GM12878 (cell line): Measurements from ENCODE around the gene GOLPH3. TPM values are rescaled to one million over a fixed set of nuclear protein-coding genes. Genes with fewer than 3 reads are reported as not detected.
A peak's percentile ranks its signal among the peaks of the same experiment; 100 is the strongest.

Source experiments
- ATAC-seq: fragments of 200-7000 bp; cut with Tn5 transposase; 3 replicates; pipeline ENCODE4 v1.9.1; 2020; ENCODE audit warnings: mild to moderate bottlenecking, moderate library complexity
- BruUV-seq: library from RNA; stranded (reverse); fragments of 400-500 nt; replicated peaks from 2 replicates; lab custom pipeline; 2021; lab: Mats Ljungman, UMichigan
- CTCF ChIA-PET: fragments of 300-600 bp; sonication (Branson Sonifier 250); formaldehyde crosslinking; extraction: SDS; loops from one replicate; lab custom pipeline; 2021; ENCODE audit warnings: inconsistent platforms; lab: Yijun Ruan, JAX
- POLR2A ChIA-PET: fragments of 350-600 bp; formaldehyde crosslinking; extraction: SDS; loops from one replicate; lab custom pipeline; 2021; ENCODE audit warnings: inconsistent platforms; lab: Charles Lee
- RAD21 ChIA-PET: fragments of 300-600 bp; sonication (Branson Sonifier 250); formaldehyde crosslinking; loops from one replicate; lab custom pipeline; 2023; ENCODE audit warnings: antibody characterized with exemption; ENCODE audit not compliant: unreplicated experiment; lab: Charles Lee
- SMC1A ChIA-PET: fragments of 300-600 bp; sonication (Branson Sonifier 250); formaldehyde crosslinking; loops from one replicate; lab custom pipeline; 2023; ENCODE audit not compliant: unreplicated experiment, uncharacterized antibody; lab: Charles Lee
- DNase-seq: peaks from one replicate; pipeline ENCODE4 v3.0.0-alpha.2; 2011; ENCODE audit warnings: low read depth, low spot score
- FAIRE-seq: peaks from 3 replicates; lab custom pipeline; 2011; peaks lifted over from hg19 to GRCh38; lab: Jason Lieb, UNC
- H2AFZ ChIP-seq: 2 replicates; pipeline ENCODE4 v1.6.0; 2011; ENCODE audit warnings: low read depth, low read length, control low read depth; ENCODE audit not compliant: control insufficient read depth
- H3K27ac ChIP-seq: 2 replicates; pipeline ENCODE4 v1.5.1; 2011; ENCODE audit warnings: control low read depth; ENCODE audit not compliant: control insufficient read depth, insufficient read depth
- H3K27me3 ChIP-seq, 2 experiments: replicated peaks in 1 of 2; 2 replicates each; pipeline versions ENCODE4 v1.6.0 to v1.6.1; 2011; ENCODE audit warnings: low read length in 1 of 2; ENCODE audit not compliant: control insufficient read depth in 2 of 2, insufficient read depth in 2 of 2
- H3K36me3 ChIP-seq, 2 experiments: 2 replicates each; pipeline ENCODE4 v1.5.1; 2011; ENCODE audit warnings: low read length in 1 of 2; ENCODE audit not compliant: control insufficient read depth in 2 of 2, insufficient read depth in 2 of 2
- H3K4me1 ChIP-seq: 2 replicates; pipeline ENCODE4 v1.6.1; 2011; ENCODE audit warnings: mild to moderate bottlenecking, low read length, moderate library complexity, mixed read lengths; ENCODE audit not compliant: control insufficient read depth, insufficient read depth
- H3K4me2 ChIP-seq: 2 replicates; pipeline ENCODE4 v1.6.0; 2011; ENCODE audit warnings: control low read depth; ENCODE audit not compliant: control insufficient read depth, insufficient read depth
- H3K4me3 ChIP-seq: fragments of 200-600 bp; sonication (generic); 2 replicates; pipeline ENCODE4 v1.5.1; 2016
- H3K79me2 ChIP-seq: 2 replicates; pipeline ENCODE4 v1.6.0; 2011; ENCODE audit warnings: low read length; ENCODE audit not compliant: control insufficient read depth, insufficient read depth
- H3K9ac ChIP-seq: 2 replicates; pipeline ENCODE4 v1.8.0; 2011; ENCODE audit warnings: low read length, control low read depth, mixed read lengths; ENCODE audit not compliant: control insufficient read depth, insufficient read depth
- H3K9me3 ChIP-seq: replicated peaks from 3 replicates; pipeline ENCODE4 v1.5.1; 2011; ENCODE audit warnings: mild to moderate bottlenecking, low read length; ENCODE audit not compliant: control insufficient read depth, insufficient read depth
- H4K20me1 ChIP-seq: 2 replicates; pipeline ENCODE4 v1.6.0; 2011; ENCODE audit not compliant: control insufficient read depth, insufficient read depth
- PKNOX1 ChIP-seq: fragments of 450-650 bp; IDR thresholded peaks from 2 replicates; pipeline ENCODE4 v1.6.1; 2016; ENCODE audit warnings: mild to moderate bottlenecking
- WGBS: methylation state at CpG from one replicate; pipeline ENCODE4 v1.1.6; 2016; ENCODE audit warnings: low lambda C conversion rate; ENCODE audit not compliant: insufficient replicate concordance, insufficient coverage; ENCODE audit errors: missing lambda C conversion rate; 5-methylcytosine and 5-hydroxymethylcytosine counted together
- in situ Hi-C: fragments of 300-500 bp; cut with MboI; formaldehyde crosslinking; loops from 9 replicates; pipeline ENCODE4 v1.14.3; 2018; ENCODE audit warnings: mixed read lengths
- intact Hi-C: fragments of 100-400 bp; cut with micrococcal nuclease; formaldehyde crosslinking; loops from one replicate; pipeline ENCODE4 v1.14.2; 2022; ENCODE audit not compliant: unreplicated experiment
- polyA plus RNA-seq, 11 experiments: library from polyadenylated mRNA; depleted of rRNA in 4 of 11; unstranded in 6 of 11; stranded (reverse) in 5 of 11; fragments of >200 nt; fragmentation: Nextera tagmentation in 4 of 11; fragmentation: Illumina TruSeq in 1 of 11; extraction: Ambion mirVana in 4 of 11; extraction: Trizol in 1 of 11; gene quantifications; 1 replicate in 1 of 11; 2 replicates in 10 of 11; pipeline versions ENCODE4 v1.2.1 to v1.2.3, GENCODE V29; 2011 to 2016; ENCODE audit warnings: inconsistent platforms in 2 of 11, missing spikeins in 2 of 11, low read depth in 1 of 11
- total RNA-seq, 4 experiments: library from RNA; depleted of rRNA in 3 of 4; stranded (reverse); fragments of >200 nt in 3 of 4; fragmentation: Illumina TruSeq in 1 of 4; extraction: Trizol in 1 of 4; gene quantifications; 2 replicates each; pipeline versions ENCODE4 v1.2.1 to v1.2.3, GENCODE V29; 2013 to 2021
- TF ChIP-seq, protein P1 (sequence below): IDR thresholded peaks from 2 replicates; pipeline ENCODE4 v1.6.1; 2011; ENCODE audit warnings: borderline replicate concordance, low read depth, mild to moderate bottlenecking, moderate library complexity, low read length; ENCODE audit not compliant: insufficient read depth, poor library complexity, severe bottlenecking

The GOLPH3 gene
- total and polyA plus RNA-seq, 10 of the 15 experiments (the other 5 are each of a cell fraction or from before 2014, with no cell fraction given), result 14.0 to 79.7 (median 43.2) TPM

GRCh38 chr5:32090755-32091128, 83.4 kb downstream of the GOLPH3 start:
- Histone ChIP-seq H2AFZ (no peak overlapping the region), H3K27ac (no peak overlapping the region), H3K36me3 (no peaks in the 10 kb centered on the region), H3K79me2 (no peaks in the 10 kb centered on the region), H3K27me3 (no peaks in the 10 kb centered on the region), H3K4me3 (no peak overlapping the region), H3K9me3 (no peaks in the 10 kb centered on the region), H4K20me1 (no peaks in the 10 kb centered on the region), H3K4me2 (no peak overlapping the region), H3K4me1 (no peaks in the 10 kb centered on the region), H3K9ac (no peak overlapping the region)
- WGBS, result 87% methylated on average over 17 of the region's 17 CpGs
- no peak for ATAC-seq
- DNase-seq, result no peak
- in situ Hi-C loops (loop anchor here (5.0 kb wide), 2 partner anchors 268 to 508 kb away; no protein-coding TSS in a partner anchor), intact Hi-C loops (loop anchor here (5.0 kb wide), 1 partner anchor 237 kb away; no protein-coding TSS in a partner anchor)
- FAIRE-seq, result no peak
- ChIA-PET CTCF (interaction anchor here (0.6 to 0.7 kb wide), 2 partner anchors 303 to 1138 kb away, joined by 3 read pairs; no protein-coding TSS in a partner anchor), SMC1A (no interaction called here), POLR2A (no interaction called here), RAD21 (no interaction called here)
- BruUV-seq, result no TSS peak
- no peak for TF ChIP-seq PKNOX1
- TF ChIP-seq, protein P1, sequence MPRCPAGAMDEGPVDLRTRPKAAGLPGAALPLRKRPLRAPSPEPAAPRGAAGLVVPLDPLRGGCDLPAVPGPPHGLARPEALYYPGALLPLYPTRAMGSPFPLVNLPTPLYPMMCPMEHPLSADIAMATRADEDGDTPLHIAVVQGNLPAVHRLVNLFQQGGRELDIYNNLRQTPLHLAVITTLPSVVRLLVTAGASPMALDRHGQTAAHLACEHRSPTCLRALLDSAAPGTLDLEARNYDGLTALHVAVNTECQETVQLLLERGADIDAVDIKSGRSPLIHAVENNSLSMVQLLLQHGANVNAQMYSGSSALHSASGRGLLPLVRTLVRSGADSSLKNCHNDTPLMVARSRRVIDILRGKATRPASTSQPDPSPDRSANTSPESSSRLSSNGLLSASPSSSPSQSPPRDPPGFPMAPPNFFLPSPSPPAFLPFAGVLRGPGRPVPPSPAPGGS, result peak; percentile 56
